GM23338 (cell line): ENCODE data around the gene TTL. TPM values are rescaled to one million over a fixed set of nuclear protein-coding genes. Genes with fewer than 3 reads are reported as not detected.
A peak's percentile ranks its signal among the peaks of the same experiment; 100 is the strongest.
"Not testable (repeated sequence)": the region's sequence is repeated elsewhere in the genome, so short reads cannot be mapped to it uniquely, and the experiment has no call there.

Experiments used
- ATAC-seq: fragments of 200-7000 bp; cut with Tn5 transposase; 3 replicates; pipeline ENCODE4 v1.9.1; 2020
- DNase-seq: peaks from one replicate; pipeline ENCODE4 v3.0.0-alpha.2; 2015; ENCODE audit warnings: low spot score
- H2AFZ ChIP-seq: fragments of 200-600 bp; sonication (generic); 2 replicates; pipeline ENCODE4 v1.8.0; 2016; ENCODE audit warnings: antibody characterized with exemption, mild to moderate bottlenecking, moderate library complexity
- H3F3A ChIP-seq: fragments of 200-600 bp; sonication (generic); replicated peaks from 2 replicates; pipeline ENCODE4 v1.8.0; 2017; ENCODE audit warnings: antibody characterized with exemption, mixed run types, low read depth
- H3K27ac ChIP-seq: fragments of 200-600 bp; sonication (generic); 2 replicates; pipeline ENCODE4 v1.6.1; 2016; ENCODE audit warnings: low read depth
- H3K27me3 ChIP-seq: fragments of 200-600 bp; sonication (generic); 2 replicates; pipeline ENCODE4 v1.8.0; 2016; ENCODE audit warnings: mild to moderate bottlenecking, mixed run types, moderate library complexity; ENCODE audit not compliant: insufficient read depth
- H3K36me3 ChIP-seq: fragments of 200-600 bp; sonication (generic); 2 replicates; pipeline ENCODE4 v1.8.0; 2016; ENCODE audit warnings: mild to moderate bottlenecking; ENCODE audit not compliant: insufficient read depth
- H3K4me1 ChIP-seq: fragments of 200-600 bp; sonication (generic); 2 replicates; pipeline ENCODE4 v1.8.0; 2016; ENCODE audit warnings: mild to moderate bottlenecking, moderate library complexity; ENCODE audit not compliant: insufficient read depth
- H3K4me2 ChIP-seq: fragments of 200-600 bp; sonication (generic); 2 replicates; pipeline ENCODE4 v1.7.1; 2017; ENCODE audit warnings: mixed run types
- H3K4me3 ChIP-seq: fragments of 200-600 bp; sonication (generic); 2 replicates; pipeline ENCODE4 v1.6.1; 2016; ENCODE audit warnings: mixed run types
- H3K79me2 ChIP-seq: fragments of 200-600 bp; sonication (generic); replicated peaks from 2 replicates; pipeline ENCODE4 v1.8.0; 2017; ENCODE audit warnings: mild to moderate bottlenecking; ENCODE audit not compliant: insufficient read depth
- H3K9me2 ChIP-seq: fragments of 200-600 bp; sonication (generic); 2 replicates; pipeline ENCODE4 v1.8.0; 2017; ENCODE audit not compliant: insufficient read depth
- H4K20me1 ChIP-seq: fragments of 200-600 bp; sonication (generic); replicated peaks from 2 replicates; pipeline ENCODE4 v1.8.0; 2017; ENCODE audit warnings: mild to moderate bottlenecking; ENCODE audit not compliant: insufficient read depth
- H3K27ac Mint-ChIP-seq: 2 replicates; pipeline ENCODE4 v1.8.0; 2020; ENCODE audit warnings: inconsistent platforms, mild to moderate bottlenecking, moderate library complexity, mixed read lengths
- H3K27me3 Mint-ChIP-seq: 3 replicates; pipeline ENCODE4 v1.8.0; 2022; ENCODE audit warnings: low read depth, mild to moderate bottlenecking, moderate library complexity, mixed read lengths, inconsistent platforms; ENCODE audit not compliant: insufficient read depth, poor library complexity
- H3K36me3 Mint-ChIP-seq: 3 replicates; pipeline ENCODE4 v1.8.0; 2021; ENCODE audit warnings: low read depth, mild to moderate bottlenecking, inconsistent platforms, moderate library complexity, mixed read lengths
- H3K4me1 Mint-ChIP-seq: 3 replicates; pipeline ENCODE4 v1.8.0; 2020; ENCODE audit warnings: mild to moderate bottlenecking, inconsistent platforms, mixed read lengths
- H3K4me3 Mint-ChIP-seq: 3 replicates; pipeline ENCODE4 v1.8.0; 2021; ENCODE audit warnings: moderate library complexity, mild to moderate bottlenecking, inconsistent platforms, mixed read lengths
- H3K9me3 Mint-ChIP-seq: 3 replicates; pipeline ENCODE4 v1.8.0; 2020; ENCODE audit warnings: moderate library complexity, mild to moderate bottlenecking, inconsistent platforms, mixed read lengths
- CREB1 ChIP-seq: fragments of 250-450 bp; sonication (Bioruptor Pico); IDR thresholded peaks from 2 replicates; pipeline ENCODE4 v1.5.0; 2020; ENCODE audit warnings: low read depth, mild to moderate bottlenecking, moderate library complexity
- CTCF ChIP-seq, 2 experiments: fragments of 200-600 bp in 1 of 2; sonication (generic) in 1 of 2; conservative IDR thresholded peaks; 2 replicates each; pipeline versions ENCODE4 v1.5.1 to v1.6.1; 2016 to 2017; ENCODE audit warnings: antibody characterized with exemption in 2 of 2, low read depth in 2 of 2, mild to moderate bottlenecking in 2 of 2, moderate library complexity in 1 of 2
- ETS1 ChIP-seq: IDR thresholded peaks from 2 replicates; pipeline ENCODE4 v1.6.1; 2016; ENCODE audit warnings: antibody characterized with exemption
- EZH2 ChIP-seq: fragments of 200-600 bp; sonication (generic); IDR thresholded peaks from one replicate; pipeline ENCODE4 v1.8.0; 2017; ENCODE audit warnings: antibody characterized with exemption, mild to moderate bottlenecking, low read depth; ENCODE audit not compliant: unreplicated experiment
- EZH2phosphoT487 ChIP-seq: fragments of 200-600 bp; sonication (generic); IDR thresholded peaks from one replicate; pipeline ENCODE4 v1.8.1; 2018; ENCODE audit warnings: antibody characterized with exemption; ENCODE audit not compliant: unreplicated experiment
- JUNB ChIP-seq: IDR thresholded peaks from one replicate; pipeline ENCODE4 v1.6.1; 2016; ENCODE audit warnings: antibody characterized with exemption; ENCODE audit not compliant: unreplicated experiment
- NANOG ChIP-seq: IDR thresholded peaks from 2 replicates; pipeline ENCODE4 v1.6.1; 2016; ENCODE audit warnings: antibody characterized with exemption, borderline replicate concordance
- POLR2AphosphoS5 ChIP-seq: IDR thresholded peaks from 2 replicates; pipeline ENCODE4 v1.6.1; 2016; ENCODE audit warnings: antibody characterized with exemption, low read depth
- STAT1 ChIP-seq: IDR thresholded peaks from one replicate; pipeline ENCODE4 v1.6.1; 2016; ENCODE audit warnings: antibody characterized with exemption; ENCODE audit not compliant: unreplicated experiment
- ZNF114 ChIP-seq: fragments of 250-450 bp; sonication (Bioruptor Pico); IDR thresholded peaks from 2 replicates; pipeline ENCODE4 v1.5.0; 2020; ENCODE audit warnings: mild to moderate bottlenecking, moderate library complexity
- polyA plus RNA-seq: library from polyadenylated mRNA; unstranded; fragments of >200 nt; fragmentation: Nextera tagmentation; extraction: Ambion mirVana; gene quantifications from 2 replicates; pipeline ENCODE4 v1.2.1, GENCODE V29; 2016
- total RNA-seq: library from RNA; depleted of rRNA; stranded (reverse); fragments of >200 nt; shearing (Covaris generic); gene quantifications from 2 replicates; pipeline ENCODE4 v1.2.3, GENCODE V29; 2014

TTL gene
- total and polyA plus RNA-seq, 2 experiments from 2014 or later = 10.1 to 34.6 TPM

DNA sequence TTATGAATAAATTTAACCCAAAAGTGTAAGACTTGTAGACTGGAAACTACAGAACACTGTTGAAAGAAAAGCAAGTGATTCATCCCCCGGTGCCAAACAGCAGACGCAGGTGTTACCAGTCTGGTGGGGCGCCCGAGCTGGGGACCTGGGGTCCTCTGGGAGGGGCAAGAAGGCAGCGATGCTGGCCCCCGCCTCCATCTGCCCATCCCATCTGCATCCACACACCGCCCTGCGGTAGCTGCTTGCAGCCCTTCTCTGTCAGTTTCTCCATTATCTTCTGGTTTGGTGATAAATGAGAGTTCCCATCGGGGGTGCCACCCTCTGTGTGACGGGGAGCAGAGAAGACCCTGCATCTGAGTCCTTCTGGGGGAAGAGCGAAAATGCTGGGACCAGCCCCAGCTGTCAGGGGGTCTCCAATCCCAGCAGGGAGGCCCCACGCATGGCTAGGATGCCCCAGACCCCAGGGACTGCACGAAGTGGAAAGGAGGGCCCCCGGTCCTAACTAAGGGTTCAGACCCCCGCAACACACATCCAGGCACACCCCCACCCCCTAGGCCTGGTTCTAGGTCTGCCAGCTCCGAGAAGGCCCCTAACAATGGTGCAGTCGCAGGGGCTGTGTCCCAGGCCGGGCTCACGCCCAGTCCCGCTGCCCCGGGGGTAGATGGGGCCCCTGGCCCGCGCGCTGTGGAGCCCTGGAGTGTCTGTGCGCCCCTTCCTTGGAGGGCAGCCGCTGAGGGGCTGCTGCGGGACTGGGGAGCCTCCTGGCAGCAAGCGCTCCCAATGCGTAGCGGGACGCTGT is 47.8 kb upstream of the TTL start:
- Mint-ChIP-seq H3K27ac (no peak overlapping the region), H3K27me3 (peaks cover 3% of the 10 kb centered on the region), H3K9me3 (no peaks in the 10 kb centered on the region), H3K36me3 (no peaks in the 10 kb centered on the region), H3K4me1 (peaks cover 5% of the 10 kb centered on the region; the same call in 1 of the 3 replicates), H3K4me3 (peak overlapping the region; percentile 36; the same call in 2 of the 3 replicates)
- Histone ChIP-seq H3K27me3 (peaks cover 5% of the 10 kb centered on the region; the same call in 1 of the 2 replicates), H3K27ac (no peak overlapping the region), H2AFZ (0 out of 2 replicates have a peak overlapping the region, but pooled peaks have one; percentile 23), H3F3A (no peaks in the 10 kb centered on the region), H3K36me3 (no peaks in the 10 kb centered on the region), H4K20me1 (no peaks in the 10 kb centered on the region), H3K79me2 (no peaks in the 10 kb centered on the region), H3K4me2 (no peak overlapping the region; the same call in 1 of the 2 replicates), H3K9me2 (no peaks in the 10 kb centered on the region), H3K4me3 (no peak overlapping the region), H3K4me1 (no peaks in the 10 kb centered on the region)
- DNase-seq (peak; percentile 44), ATAC-seq (peak; percentile 46)
- no peak for TF ChIP-seq POLR2AphosphoS5
- TF ChIP-seq CREB1 (CRISPR knock-in tag) = no peak
- no peak for TF ChIP-seq ZNF114 (CRISPR knock-in tag)
- no peak for TF ChIP-seq EZH2
- no peak for TF ChIP-seq STAT1
- no peak for TF ChIP-seq JUNB
- TF ChIP-seq EZH2phosphoT487 = no peak
- no peak for TF ChIP-seq CTCF (conservative IDR thresholded peaks at IDR 0.05; ENCODE audit: low read depth in 2 of 2)
- no peak for TF ChIP-seq NANOG
- no peak for TF ChIP-seq ETS1

DNA sequence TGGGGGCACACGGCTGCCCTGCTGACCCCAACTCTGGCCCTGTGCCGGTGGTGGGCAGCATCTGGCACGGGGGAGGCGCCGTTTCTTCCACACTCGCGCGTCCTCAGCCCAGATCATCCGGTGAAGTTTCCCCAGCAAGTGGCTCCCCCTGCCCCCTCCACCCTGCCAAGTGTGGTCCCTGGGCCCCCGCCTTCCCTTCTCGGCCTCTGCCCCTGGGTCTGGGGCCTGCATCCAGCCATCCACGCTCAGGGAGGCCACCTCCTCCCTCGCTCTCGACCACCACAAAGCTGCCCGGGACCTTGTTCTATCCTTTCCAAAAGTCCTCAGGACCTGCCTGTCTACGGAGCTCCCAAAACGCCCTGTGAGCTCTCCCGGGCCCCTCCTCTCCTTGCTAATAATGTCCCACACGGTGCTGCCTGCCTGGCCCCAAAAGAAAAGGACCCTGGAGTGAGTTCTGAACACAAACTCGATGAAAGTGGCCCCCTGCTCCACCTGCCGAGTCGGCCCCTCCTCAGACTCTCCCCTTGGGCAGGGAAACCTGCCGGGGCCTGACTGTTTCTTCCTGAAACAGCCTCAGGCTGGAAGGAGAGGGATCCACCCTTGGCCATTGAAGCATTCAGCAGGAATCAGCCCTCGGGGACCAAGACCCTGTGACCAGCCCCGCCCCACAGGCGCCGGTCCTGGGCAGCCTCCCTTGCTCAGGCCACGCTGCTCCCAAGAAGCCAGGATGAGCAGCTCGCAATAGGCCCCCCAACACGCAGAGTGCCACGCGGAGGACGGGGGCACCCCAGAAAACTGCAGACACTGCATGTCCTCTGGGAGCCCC is 46.9 kb upstream of the TTL start:
- H3K36me3 ChIP-seq, H3K4me1 Mint-ChIP-seq, H3K27ac Mint-ChIP-seq, H3K4me1 ChIP-seq, H3K4me3 Mint-ChIP-seq, H4K20me1 ChIP-seq, H3K79me2 ChIP-seq, H3K4me2 ChIP-seq, H3K9me3 Mint-ChIP-seq, H3K27ac ChIP-seq, H3K27me3 ChIP-seq, DNase-seq, H3K36me3 Mint-ChIP-seq, H3K4me3 ChIP-seq, H3K9me2 ChIP-seq, H3K27me3 Mint-ChIP-seq, H3F3A ChIP-seq: not testable (repeated sequence)
- H2AFZ ChIP-seq = peak overlapping the region; percentile 14; the same call in 1 of the 2 replicates
- peak; percentile 10 for ATAC-seq

DNA sequence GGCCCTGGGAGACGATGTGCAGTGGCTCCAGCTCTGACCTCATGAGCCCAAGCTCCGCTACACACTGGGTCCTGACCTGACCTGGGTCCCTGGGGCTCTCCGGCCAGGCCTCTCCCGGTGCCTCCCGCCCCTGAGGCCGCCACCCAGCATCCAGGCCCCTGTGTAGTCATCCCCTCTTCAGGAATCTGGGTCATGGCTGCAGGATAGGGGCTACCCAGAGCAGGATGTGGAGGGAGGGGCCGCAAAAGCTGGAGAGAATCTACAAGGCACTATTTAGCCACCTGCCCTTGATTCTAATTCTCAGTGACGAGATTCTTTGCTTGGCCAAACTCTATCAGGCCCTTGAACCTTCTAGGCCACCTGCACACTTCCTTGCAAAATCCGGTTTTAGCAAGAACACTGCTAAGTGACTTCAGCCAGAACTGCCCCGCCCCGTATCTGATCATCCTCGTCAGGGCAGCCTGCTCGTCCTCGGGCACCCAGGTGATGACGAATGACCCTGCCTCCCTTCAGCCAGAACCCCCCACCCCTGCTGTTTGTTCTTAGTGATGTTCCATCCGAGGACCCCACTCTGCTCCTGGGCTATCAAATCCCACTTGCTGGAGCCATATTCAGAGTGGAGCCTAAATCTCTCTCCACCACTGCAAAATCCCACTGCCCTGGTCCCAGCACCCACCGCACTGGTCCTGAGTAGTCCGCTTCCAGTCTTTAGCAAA is 46.1 kb upstream of the TTL start:
- not testable (repeated sequence) for H3K9me3 Mint-ChIP-seq, H3K4me1 Mint-ChIP-seq, H4K20me1 ChIP-seq, H3K36me3 Mint-ChIP-seq, H3F3A ChIP-seq, H3K36me3 ChIP-seq, H3K9me2 ChIP-seq, H3K4me2 ChIP-seq, H3K4me3 ChIP-seq, H3K4me3 Mint-ChIP-seq, ATAC-seq, DNase-seq, H3K27me3 ChIP-seq, H3K79me2 ChIP-seq, H2AFZ ChIP-seq, H3K4me1 ChIP-seq, H3K27ac ChIP-seq, H3K27me3 Mint-ChIP-seq, H3K27ac Mint-ChIP-seq

- not testable (repeated sequence) for H3K4me1 ChIP-seq, H3K9me2 ChIP-seq, H3K4me3 Mint-ChIP-seq, H3K27me3 Mint-ChIP-seq, H4K20me1 ChIP-seq, H3K27ac Mint-ChIP-seq, H3K4me2 ChIP-seq, ATAC-seq, H3K4me1 Mint-ChIP-seq, H3K27ac ChIP-seq, H3F3A ChIP-seq, DNase-seq, H3K9me3 Mint-ChIP-seq, H3K27me3 ChIP-seq, H3K79me2 ChIP-seq, H2AFZ ChIP-seq, H3K36me3 Mint-ChIP-seq, H3K36me3 ChIP-seq, H3K4me3 ChIP-seq
Measured at GRCh38 chr2:112436993-112437392, 45.0 kb upstream of the TTL start.
